ENCODE results near the gene NUDT8.
A peak's percentile ranks its signal among the peaks of the same experiment; 100 is the strongest.

The NUDT8 gene

GRCh38 chr11:67667490-67668191 lies 37.9 kb upstream of the NUDT8 start:
- Histone ChIP-seq H3K9me3 (ENCODE audit: control insufficient read depth, low read length) (no peaks in the 10 kb centered on the region), H3K4me1 (no peaks in the 10 kb centered on the region), H2AFZ (no peak overlapping the region), H3K9ac (no peak overlapping the region), H3K79me2 (no peaks in the 10 kb centered on the region), H3K27ac (no peak overlapping the region), H3K27me3 (ENCODE audit: control insufficient read depth, insufficient read depth, low read length) (no peaks in the 10 kb centered on the region), H3K4me3 (ENCODE audit: low read depth, low read length) (no peak overlapping the region), H3K36me3 (ENCODE audit: control insufficient read depth, insufficient read depth, low read length) (no peaks in the 10 kb centered on the region), H3K4me2 (ENCODE audit: low read length) (no peak overlapping the region)
- TF ChIP-seq, protein P1, sequence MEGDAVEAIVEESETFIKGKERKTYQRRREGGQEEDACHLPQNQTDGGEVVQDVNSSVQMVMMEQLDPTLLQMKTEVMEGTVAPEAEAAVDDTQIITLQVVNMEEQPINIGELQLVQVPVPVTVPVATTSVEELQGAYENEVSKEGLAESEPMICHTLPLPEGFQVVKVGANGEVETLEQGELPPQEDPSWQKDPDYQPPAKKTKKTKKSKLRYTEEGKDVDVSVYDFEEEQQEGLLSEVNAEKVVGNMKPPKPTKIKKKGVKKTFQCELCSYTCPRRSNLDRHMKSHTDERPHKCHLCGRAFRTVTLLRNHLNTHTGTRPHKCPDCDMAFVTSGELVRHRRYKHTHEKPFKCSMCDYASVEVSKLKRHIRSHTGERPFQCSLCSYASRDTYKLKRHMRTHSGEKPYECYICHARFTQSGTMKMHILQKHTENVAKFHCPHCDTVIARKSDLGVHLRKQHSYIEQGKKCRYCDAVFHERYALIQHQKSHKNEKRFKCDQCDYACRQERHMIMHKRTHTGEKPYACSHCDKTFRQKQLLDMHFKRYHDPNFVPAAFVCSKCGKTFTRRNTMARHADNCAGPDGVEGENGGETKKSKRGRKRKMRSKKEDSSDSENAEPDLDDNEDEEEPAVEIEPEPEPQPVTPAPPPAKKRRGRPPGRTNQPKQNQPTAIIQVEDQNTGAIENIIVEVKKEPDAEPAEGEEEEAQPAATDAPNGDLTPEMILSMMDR (IDR thresholded peaks at IDR 0.05): no peak

DNA sequence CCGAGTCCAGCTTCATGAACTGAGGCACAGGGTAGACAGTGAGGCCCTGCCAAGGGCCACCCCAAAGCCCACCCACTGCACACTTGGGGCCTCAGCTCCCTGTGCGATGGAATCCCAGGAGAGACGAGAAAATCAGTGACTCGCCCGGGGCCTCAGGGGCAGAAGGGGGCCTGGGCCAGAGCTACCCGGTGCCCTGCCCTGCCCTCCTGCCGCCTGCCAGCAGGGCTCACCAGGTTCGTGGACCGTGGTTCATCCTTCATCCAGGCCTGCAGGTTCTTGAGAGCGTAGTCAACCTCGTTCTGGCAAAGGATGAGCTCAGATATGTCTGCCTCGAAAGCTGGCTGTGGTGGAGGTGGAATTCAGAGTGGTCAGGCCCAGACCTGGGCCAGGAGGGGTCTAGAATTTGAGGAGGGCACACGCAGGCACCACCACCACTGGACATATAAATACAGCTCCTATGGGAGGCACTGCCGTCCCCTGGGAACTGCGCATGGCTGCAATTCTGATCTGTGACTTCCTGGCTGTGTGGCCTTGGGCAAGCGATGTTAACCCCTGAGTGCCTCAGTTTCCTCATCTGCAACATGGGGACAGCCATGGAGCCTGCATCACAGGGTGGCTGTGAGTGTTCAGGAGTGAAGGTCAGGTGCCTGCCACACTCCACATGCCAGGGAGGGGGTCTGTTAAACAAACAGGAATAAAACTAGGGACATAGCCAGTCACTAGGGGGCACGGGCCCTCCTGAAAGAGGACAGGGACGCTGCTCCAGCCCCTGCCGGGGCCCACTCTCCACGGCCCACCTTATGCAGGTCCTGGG lies 37.1 kb upstream of the NUDT8 start:
- no peaks in the 10 kb centered on the region for H3K4me1 ChIP-seq
- H3K27ac ChIP-seq: no peak overlapping the region
- no peaks in the 10 kb centered on the region for H3K36me3 ChIP-seq (ENCODE audit: control insufficient read depth, insufficient read depth, low read length)
- H3K9me3 ChIP-seq (ENCODE audit: control insufficient read depth, low read length): no peaks in the 10 kb centered on the region
- no peak overlapping the region for H3K4me2 ChIP-seq (ENCODE audit: low read length)
- no peak overlapping the region for H2AFZ ChIP-seq
- no peak overlapping the region for H3K4me3 ChIP-seq (ENCODE audit: low read depth, low read length)
- TF ChIP-seq, protein P1 (IDR thresholded peaks at IDR 0.05): no peak
- no peaks in the 10 kb centered on the region for H3K79me2 ChIP-seq
- H3K27me3 ChIP-seq (ENCODE audit: control insufficient read depth, insufficient read depth, low read length): no peaks in the 10 kb centered on the region
- no peak overlapping the region for H3K9ac ChIP-seq

DNA sequence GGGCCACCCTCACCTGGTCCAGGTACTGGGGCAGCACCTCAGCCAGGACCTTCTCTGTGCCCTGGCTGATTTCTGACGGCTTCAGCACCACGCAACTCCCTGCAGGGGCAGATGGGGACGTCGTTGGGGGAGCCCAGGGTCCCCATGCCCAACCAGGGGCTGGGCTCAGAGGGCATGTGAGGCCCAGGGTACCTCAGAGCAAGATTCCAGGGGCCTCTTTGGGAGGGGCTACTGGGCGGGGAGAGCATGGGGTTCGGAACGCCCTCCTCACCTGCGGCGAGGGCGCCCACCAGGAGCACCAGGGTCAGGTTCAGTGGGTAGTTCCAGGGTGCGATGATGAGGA lies 36.5 kb upstream of the NUDT8 start:
- no peak overlapping the region for H2AFZ ChIP-seq
- TF ChIP-seq, protein P1 (IDR thresholded peaks at IDR 0.05): no peak
- H3K27ac ChIP-seq: no peak overlapping the region
- H3K9ac ChIP-seq: no peak overlapping the region
- no peaks in the 10 kb centered on the region for H3K27me3 ChIP-seq (ENCODE audit: control insufficient read depth, insufficient read depth, low read length)
- H3K4me3 ChIP-seq (ENCODE audit: low read depth, low read length): no peak overlapping the region
- H3K4me2 ChIP-seq (ENCODE audit: low read length): no peak overlapping the region
- H3K4me1 ChIP-seq: no peaks in the 10 kb centered on the region
- H3K79me2 ChIP-seq: no peaks in the 10 kb centered on the region
- H3K36me3 ChIP-seq (ENCODE audit: control insufficient read depth, insufficient read depth, low read length): no peaks in the 10 kb centered on the region
- no peaks in the 10 kb centered on the region for H3K9me3 ChIP-seq (ENCODE audit: control insufficient read depth, low read length)

DNA sequence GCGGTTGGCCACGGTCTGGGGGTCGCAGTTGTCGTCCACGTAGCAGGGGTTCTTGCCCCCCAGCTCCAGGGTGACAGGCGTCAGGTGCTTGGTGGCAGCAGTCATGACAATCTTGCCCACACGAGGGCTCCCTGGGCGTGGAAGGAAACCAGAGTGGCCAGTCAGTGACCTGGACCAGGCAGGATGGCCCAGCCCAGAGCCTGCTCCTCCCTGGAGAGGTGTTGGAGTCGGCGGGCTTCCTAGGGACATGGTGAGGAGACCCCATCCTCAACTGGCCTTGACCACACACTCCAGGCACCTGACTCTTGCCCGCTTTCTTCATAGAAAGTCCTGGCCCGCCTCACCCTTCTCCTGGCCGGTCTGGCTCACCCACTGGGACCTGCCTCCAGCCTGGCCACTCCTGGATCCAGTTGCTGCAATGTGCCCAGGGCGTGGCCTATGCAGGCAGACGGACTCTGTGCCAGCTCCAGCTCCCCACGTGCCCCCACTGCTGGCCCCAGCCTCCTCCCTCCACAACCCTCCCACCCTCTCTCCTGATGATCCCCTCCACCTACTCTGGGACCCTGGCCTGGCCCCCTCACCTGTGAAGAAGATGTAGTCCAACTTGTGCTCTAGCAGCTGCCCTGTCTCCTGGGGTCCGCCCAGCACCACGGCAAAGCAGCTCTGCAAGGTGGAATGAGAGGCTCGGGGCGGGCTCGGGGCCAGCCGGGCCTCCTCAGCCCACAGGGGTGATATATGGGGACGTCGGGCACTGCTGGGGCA lies 36.0 kb upstream of the NUDT8 start:
- Histone ChIP-seq H3K4me1 (no peaks in the 10 kb centered on the region), H3K9me3 (ENCODE audit: control insufficient read depth, low read length) (no peaks in the 10 kb centered on the region), H3K4me2 (ENCODE audit: low read length) (peak overlapping the region; percentile 47), H3K9ac (no peak overlapping the region), H3K79me2 (no peaks in the 10 kb centered on the region), H2AFZ (peak overlapping the region; percentile 56), H3K27ac (no peak overlapping the region), H3K4me3 (ENCODE audit: low read depth, low read length) (no peak overlapping the region), H3K27me3 (ENCODE audit: control insufficient read depth, insufficient read depth, low read length) (no peaks in the 10 kb centered on the region), H3K36me3 (ENCODE audit: control insufficient read depth, insufficient read depth, low read length) (no peaks in the 10 kb centered on the region)
- TF ChIP-seq, protein P1 (IDR thresholded peaks at IDR 0.05): peak; percentile 53
